Neural progenitor cell (in vitro differentiated cells): ENCODE results near the gene RGS6. TPM values are rescaled to one million over a fixed set of nuclear protein-coding genes. Genes with fewer than 3 reads are reported as not detected.

Experiments used
- DNase-seq: peaks from one replicate; pipeline ENCODE4 v3.0.0-alpha.2; 2016; ENCODE audit warnings: low spot score
- H2AFZ ChIP-seq: fragments of 200-600 bp; sonication (generic); replicated peaks from 2 replicates; pipeline ENCODE4 v1.6.1; 2016; ENCODE audit warnings: antibody characterized with exemption
- H3F3A ChIP-seq: fragments of 200-600 bp; sonication (generic); 2 replicates; pipeline ENCODE4 v1.6.1; 2016; ENCODE audit warnings: antibody characterized with exemption, low read depth
- H3K27ac ChIP-seq: fragments of 200-600 bp; sonication (generic); 2 replicates; pipeline ENCODE4 v1.5.1; 2016; ENCODE audit warnings: mild to moderate bottlenecking
- H3K27me3 ChIP-seq: fragments of 200-600 bp; sonication (generic); 2 replicates; pipeline ENCODE4 v1.6.1; 2016; ENCODE audit warnings: mild to moderate bottlenecking, moderate library complexity
- H3K36me3 ChIP-seq: fragments of 200-600 bp; sonication (generic); 2 replicates; pipeline ENCODE4 v1.5.1; 2016
- H3K4me1 ChIP-seq: fragments of 200-600 bp; sonication (generic); 2 replicates; pipeline ENCODE4 v1.6.1; 2016; ENCODE audit warnings: mixed run types
- H3K4me2 ChIP-seq: fragments of 200-600 bp; sonication (generic); 2 replicates; pipeline ENCODE4 v1.6.1; 2016
- H3K4me3 ChIP-seq: fragments of 200-600 bp; sonication (generic); 2 replicates; pipeline ENCODE4 v1.5.1; 2016
- H3K79me2 ChIP-seq: fragments of 200-600 bp; sonication (generic); 2 replicates; pipeline ENCODE4 v1.6.1; 2016; ENCODE audit warnings: low read depth
- H3K9ac ChIP-seq: fragments of 200-600 bp; sonication (generic); 2 replicates; pipeline ENCODE4 v1.6.1; 2016
- H3K9me3 ChIP-seq: fragments of 200-600 bp; sonication (generic); 2 replicates; pipeline ENCODE4 v1.5.1; 2016; ENCODE audit warnings: low read depth
- H4K20me1 ChIP-seq: fragments of 200-600 bp; sonication (generic); 2 replicates; pipeline ENCODE4 v1.6.1; 2016; ENCODE audit warnings: low read depth
- H3K27ac Mint-ChIP-seq: 3 replicates; pipeline ENCODE4 v1.8.0; 2021; ENCODE audit warnings: mixed read lengths
- H3K27me3 Mint-ChIP-seq: 2 replicates; pipeline ENCODE4 v1.8.0; 2022; ENCODE audit warnings: low read depth, mild to moderate bottlenecking, inconsistent platforms, moderate library complexity, mixed read lengths; ENCODE audit not compliant: insufficient read depth
- H3K36me3 Mint-ChIP-seq: 3 replicates; pipeline ENCODE4 v1.8.0; 2021; ENCODE audit warnings: mixed read lengths
- H3K4me1 Mint-ChIP-seq: 3 replicates; pipeline ENCODE4 v1.8.0; 2021; ENCODE audit warnings: mixed read lengths
- H3K4me3 Mint-ChIP-seq: 3 replicates; pipeline ENCODE4 v1.8.0; 2021; ENCODE audit warnings: mild to moderate bottlenecking, moderate library complexity, mixed read lengths
- H3K9me3 Mint-ChIP-seq: 3 replicates; pipeline ENCODE4 v1.8.0; 2020; ENCODE audit warnings: mixed read lengths
- CTCF ChIP-seq: fragments of 200-600 bp; sonication (generic); IDR thresholded peaks from 2 replicates; pipeline ENCODE4 v1.5.1; 2017; ENCODE audit warnings: antibody characterized with exemption, mild to moderate bottlenecking
- EZH2 ChIP-seq: fragments of 200-600 bp; sonication (generic); IDR thresholded peaks from 2 replicates; pipeline ENCODE4 v1.6.1; 2017; ENCODE audit warnings: antibody characterized with exemption, mild to moderate bottlenecking, moderate library complexity
- EZH2phosphoT487 ChIP-seq: fragments of 200-600 bp; sonication (generic); IDR thresholded peaks from 2 replicates; pipeline ENCODE4 v1.6.1; 2017; ENCODE audit warnings: antibody characterized with exemption
- total RNA-seq: library from RNA; depleted of rRNA; stranded (reverse); fragments of >200 nt; gene quantifications from 2 replicates; pipeline ENCODE4 v1.2.3, GENCODE V29; 2015; ENCODE audit warnings: low replicate concordance

Gene RGS6
- total RNA-seq, 1 donor from 2014 or later: 0.80 TPM

GRCh38 chr14:72409047-72409446 is 476.8 kb downstream of the RGS6 start:
- H3K27ac Mint-ChIP-seq: no peak overlapping the region
- TF ChIP-seq EZH2: no peak
- no peak for TF ChIP-seq CTCF
- TF ChIP-seq EZH2phosphoT487: no peak
- no peaks in the 10 kb centered on the region for H3K79me2 ChIP-seq
- no peaks in the 10 kb centered on the region for H3K27me3 ChIP-seq
- no peak overlapping the region for H2AFZ ChIP-seq
- H3K4me1 Mint-ChIP-seq: no peaks in the 10 kb centered on the region
- peaks cover 10% of the 10 kb centered on the region for H3K9me3 Mint-ChIP-seq
- H3K4me3 Mint-ChIP-seq: no peak overlapping the region
- no peaks in the 10 kb centered on the region for H3K36me3 ChIP-seq
- H4K20me1 ChIP-seq: no peaks in the 10 kb centered on the region
- no peaks in the 10 kb centered on the region for H3K9me3 ChIP-seq
- peaks cover 4% of the 10 kb centered on the region for H3K4me1 ChIP-seq
- no peak overlapping the region for H3K4me2 ChIP-seq
- H3K27ac ChIP-seq: no peak overlapping the region
- no peak for DNase-seq
- H3K36me3 Mint-ChIP-seq: no peaks in the 10 kb centered on the region
- no peaks in the 10 kb centered on the region for H3F3A ChIP-seq
- peaks cover 2% of the 10 kb centered on the region for H3K27me3 Mint-ChIP-seq
- no peak overlapping the region for H3K9ac ChIP-seq
- no peak overlapping the region for H3K4me3 ChIP-seq

GRCh38 chr14:72416081-72416849 is 484.0 kb downstream of the RGS6 start:
- no peaks in the 10 kb centered on the region for H3K27me3 ChIP-seq
- no peak overlapping the region for H3K9ac ChIP-seq
- H3K79me2 ChIP-seq: no peaks in the 10 kb centered on the region
- H3K36me3 ChIP-seq: no peaks in the 10 kb centered on the region
- no peak overlapping the region for H3K27ac ChIP-seq
- Mint-ChIP-seq H3K36me3 (peaks cover 4% of the 10 kb centered on the region), H3K27ac (no peak overlapping the region), H3K9me3 (peaks cover 19% of the 10 kb centered on the region), H3K27me3 (no peaks in the 10 kb centered on the region), H3K4me3 (no peak overlapping the region), H3K4me1 (peaks cover 5% of the 10 kb centered on the region)
- no peaks in the 10 kb centered on the region for H3K4me1 ChIP-seq
- no peak for TF ChIP-seq CTCF
- no peaks in the 10 kb centered on the region for H3F3A ChIP-seq
- H3K9me3 ChIP-seq: no peaks in the 10 kb centered on the region
- H4K20me1 ChIP-seq: no peaks in the 10 kb centered on the region
- H3K4me2 ChIP-seq: no peak overlapping the region
- no peak for DNase-seq
- H3K4me3 ChIP-seq: no peak overlapping the region
- no peak overlapping the region for H2AFZ ChIP-seq

GRCh38 chr14:72416892-72417291 is 484.7 kb downstream of the RGS6 start:
- Mint-ChIP-seq H3K4me3 (no peak overlapping the region), H3K9me3 (peaks cover 18% of the 10 kb centered on the region), H3K36me3 (peaks cover 4% of the 10 kb centered on the region), H3K27me3 (no peaks in the 10 kb centered on the region), H3K4me1 (peaks cover 5% of the 10 kb centered on the region), H3K27ac (no peak overlapping the region)
- Histone ChIP-seq H3K9me3 (no peaks in the 10 kb centered on the region), H3K79me2 (no peaks in the 10 kb centered on the region), H2AFZ (no peak overlapping the region), H3K9ac (no peak overlapping the region), H3K27me3 (no peaks in the 10 kb centered on the region), H3F3A (no peaks in the 10 kb centered on the region), H3K27ac (no peak overlapping the region), H3K4me3 (no peak overlapping the region), H3K36me3 (no peaks in the 10 kb centered on the region), H4K20me1 (no peaks in the 10 kb centered on the region), H3K4me2 (no peak overlapping the region), H3K4me1 (no peaks in the 10 kb centered on the region)
- TF ChIP-seq EZH2phosphoT487: no peak
- no peak for TF ChIP-seq EZH2
- peak; percentile 16 for TF ChIP-seq CTCF
- no peak for DNase-seq
